Right renal cortex interstitium (tissue), 3 donors: Measurements from ENCODE around the gene KHDC4. TPM values are rescaled to one million over a fixed set of nuclear protein-coding genes. Genes with fewer than 3 reads are reported as not detected.

Source experiments
- DNase-seq, 3 donors: peaks; one replicate each; pipeline ENCODE4 v3.0.0-alpha.2; 2013; ENCODE audit warnings: low read depth in 3 of 3, low spot score in 2 of 3
- polyA plus RNA-seq, 3 donors: library from polyadenylated mRNA; unstranded; fragments of 120-200 nt; gene quantifications; one replicate each; pipeline ENCODE4 v1.2.1, GENCODE V29; 2013; ENCODE audit not compliant: insufficient read length in 3 of 3

KHDC4 gene
- polyA plus RNA-seq, 3 donors: 46.1 to 48.2 (median 48.1) TPM

GRCh38 chr1:155880251-155880650 lies 54.0 kb downstream of the KHDC4 start:
- DNase-seq: no peak

GRCh38 chr1:155877945-155878344 lies 56.3 kb downstream of the KHDC4 start:
- no peak for DNase-seq

GRCh38 chr1:155873860-155874259 lies 60.4 kb downstream of the KHDC4 start:
- no peak for DNase-seq

- DNase-seq: no peak
Measured at GRCh38 chr1:155872527-155872926, 61.7 kb downstream of the KHDC4 start.

GRCh38 chr1:155871390-155871789 lies 62.8 kb downstream of the KHDC4 start:
- DNase-seq: no peak

- DNase-seq: no peak
Measured at GRCh38 chr1:155867766-155868165, 66.4 kb downstream of the KHDC4 start.

GRCh38 chr1:155864393-155864792 lies 69.8 kb downstream of the KHDC4 start:
- no peak for DNase-seq

Other genes with a start within 250 kb of the KHDC4 start
- gene YY1AP1, start 245.6 kb downstream of the KHDC4 start, polyA plus RNA-seq: 10 to 100 TPM; 68.9 to 81.2 (median 69.1) TPM
- gene DAP3, start 245.3 kb downstream of the KHDC4 start, polyA plus RNA-seq: 100 to 1,000 TPM; 107 to 116 (median 110) TPM
- 10 to 100 TPM; 37.9 to 47.9 (median 40.0) TPM for gene GON4L, start 77.2 kb downstream of the KHDC4 start, polyA plus RNA-seq
- gene SYT11, start 74.8 kb downstream of the KHDC4 start, polyA plus RNA-seq: 10 to 100 TPM; 18.5 to 20.9 (median 20.7) TPM
- gene RIT1, start 23.1 kb downstream of the KHDC4 start, polyA plus RNA-seq: 10 to 100 TPM; 50.4 to 54.9 (median 52.9) TPM
- gene RXFP4, start 7.2 kb upstream of the KHDC4 start, polyA plus RNA-seq: under 1 TPM in 1 of 3 donors, not detected in 2; 0.14 TPM
- 10 to 100 TPM; 73.8 to 82.2 (median 79.5) TPM for gene ARHGEF2, start 44.1 kb upstream of the KHDC4 start, polyA plus RNA-seq
- 100 to 1,000 TPM; 425 to 439 (median 435) TPM for gene SSR2, start 86.5 kb upstream of the KHDC4 start, polyA plus RNA-seq
- gene UBQLN4, start 119.4 kb upstream of the KHDC4 start, polyA plus RNA-seq: 10 to 100 TPM; 47.6 to 53.0 (median 49.8) TPM
- 10 to 100 TPM; 52.4 to 58.7 (median 55.7) TPM for gene LAMTOR2, start 120.4 kb upstream of the KHDC4 start, polyA plus RNA-seq
- 10 to 100 TPM; 48.2 to 62.7 (median 54.4) TPM for gene RAB25, start 126.7 kb upstream of the KHDC4 start, polyA plus RNA-seq
- gene MEX3A, start 148.1 kb upstream of the KHDC4 start, polyA plus RNA-seq: 10 to 100 TPM; 42.6 to 44.5 (median 44.2) TPM
- 10 to 100 TPM; 71.7 to 83.8 (median 82.5) TPM for gene LMNA, start 180.3 kb upstream of the KHDC4 start, polyA plus RNA-seq
- gene SEMA4A, start 219.2 kb upstream of the KHDC4 start, polyA plus RNA-seq: 10 to 100 TPM; 14.8 to 19.9 (median 18.3) TPM